ENCODE results near the gene ECM2.

Gene ECM2

DNA sequence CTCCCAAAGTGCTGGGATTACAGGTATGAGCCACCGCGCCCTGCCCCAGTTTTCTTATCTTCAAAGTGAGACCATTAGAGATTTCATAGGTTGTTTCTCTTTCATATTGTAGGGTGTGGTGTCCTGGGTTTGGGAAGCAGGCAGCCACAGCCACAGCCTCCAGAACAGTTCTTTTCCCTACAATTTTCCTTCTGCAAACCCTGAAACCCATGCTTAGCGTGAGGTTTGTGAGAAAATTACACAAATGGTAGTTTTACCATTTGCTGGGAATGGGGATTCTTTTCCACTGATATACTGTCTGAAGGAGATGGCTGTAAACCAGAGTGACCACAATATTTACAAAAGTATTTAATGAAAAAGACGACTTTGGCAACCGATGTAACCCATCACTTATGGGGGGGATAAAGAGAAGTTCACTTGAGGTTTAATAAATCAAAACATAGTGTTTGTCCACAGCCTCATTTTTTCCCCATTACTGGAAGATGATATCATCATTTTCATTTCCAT, 26.7 kb upstream of the ECM2 start:
- Histone ChIP-seq H3K9ac (ENCODE audit: low read depth, low read length) (no peak overlapping the region), H3K27ac (ENCODE audit: low read length) (no peak overlapping the region), H3K27me3 (ENCODE audit: insufficient read depth, low read length, poor library complexity) (no peaks in the 10 kb centered on the region), H2AFZ (ENCODE audit: low read depth, low read length) (no peak overlapping the region), H3K4me1 (ENCODE audit: insufficient read depth, low read length) (no peaks in the 10 kb centered on the region), H3K9me3 (ENCODE audit: insufficient read depth, low read length, severe bottlenecking) (no peaks in the 10 kb centered on the region), H3K4me3 (ENCODE audit: low read depth in 1 of 2, low read length in 2 of 2) (no peak overlapping the region), H3K4me2 (ENCODE audit: insufficient read depth, low read length) (no peak overlapping the region), H4K20me1 (ENCODE audit: insufficient read depth, low read length) (no peaks in the 10 kb centered on the region), H3K79me2 (ENCODE audit: insufficient read depth, low read length) (no peaks in the 10 kb centered on the region), H3K36me3 (ENCODE audit: insufficient read depth, low read length) (no peaks in the 10 kb centered on the region)
- TF ChIP-seq, protein P1, sequence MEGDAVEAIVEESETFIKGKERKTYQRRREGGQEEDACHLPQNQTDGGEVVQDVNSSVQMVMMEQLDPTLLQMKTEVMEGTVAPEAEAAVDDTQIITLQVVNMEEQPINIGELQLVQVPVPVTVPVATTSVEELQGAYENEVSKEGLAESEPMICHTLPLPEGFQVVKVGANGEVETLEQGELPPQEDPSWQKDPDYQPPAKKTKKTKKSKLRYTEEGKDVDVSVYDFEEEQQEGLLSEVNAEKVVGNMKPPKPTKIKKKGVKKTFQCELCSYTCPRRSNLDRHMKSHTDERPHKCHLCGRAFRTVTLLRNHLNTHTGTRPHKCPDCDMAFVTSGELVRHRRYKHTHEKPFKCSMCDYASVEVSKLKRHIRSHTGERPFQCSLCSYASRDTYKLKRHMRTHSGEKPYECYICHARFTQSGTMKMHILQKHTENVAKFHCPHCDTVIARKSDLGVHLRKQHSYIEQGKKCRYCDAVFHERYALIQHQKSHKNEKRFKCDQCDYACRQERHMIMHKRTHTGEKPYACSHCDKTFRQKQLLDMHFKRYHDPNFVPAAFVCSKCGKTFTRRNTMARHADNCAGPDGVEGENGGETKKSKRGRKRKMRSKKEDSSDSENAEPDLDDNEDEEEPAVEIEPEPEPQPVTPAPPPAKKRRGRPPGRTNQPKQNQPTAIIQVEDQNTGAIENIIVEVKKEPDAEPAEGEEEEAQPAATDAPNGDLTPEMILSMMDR (IDR thresholded peaks at IDR 0.05; ENCODE audit: borderline replicate concordance, extremely low read depth, low read length, poor library complexity, severe bottlenecking), result no peak
- no peak for TF ChIP-seq EZH2 (IDR thresholded peaks at IDR 0.05; ENCODE audit: borderline replicate concordance, low read depth, low read length, severe bottlenecking)
- DNase-seq (no peak), ATAC-seq (ENCODE audit: insufficient read depth, low read depth) (no peak)

DNA sequence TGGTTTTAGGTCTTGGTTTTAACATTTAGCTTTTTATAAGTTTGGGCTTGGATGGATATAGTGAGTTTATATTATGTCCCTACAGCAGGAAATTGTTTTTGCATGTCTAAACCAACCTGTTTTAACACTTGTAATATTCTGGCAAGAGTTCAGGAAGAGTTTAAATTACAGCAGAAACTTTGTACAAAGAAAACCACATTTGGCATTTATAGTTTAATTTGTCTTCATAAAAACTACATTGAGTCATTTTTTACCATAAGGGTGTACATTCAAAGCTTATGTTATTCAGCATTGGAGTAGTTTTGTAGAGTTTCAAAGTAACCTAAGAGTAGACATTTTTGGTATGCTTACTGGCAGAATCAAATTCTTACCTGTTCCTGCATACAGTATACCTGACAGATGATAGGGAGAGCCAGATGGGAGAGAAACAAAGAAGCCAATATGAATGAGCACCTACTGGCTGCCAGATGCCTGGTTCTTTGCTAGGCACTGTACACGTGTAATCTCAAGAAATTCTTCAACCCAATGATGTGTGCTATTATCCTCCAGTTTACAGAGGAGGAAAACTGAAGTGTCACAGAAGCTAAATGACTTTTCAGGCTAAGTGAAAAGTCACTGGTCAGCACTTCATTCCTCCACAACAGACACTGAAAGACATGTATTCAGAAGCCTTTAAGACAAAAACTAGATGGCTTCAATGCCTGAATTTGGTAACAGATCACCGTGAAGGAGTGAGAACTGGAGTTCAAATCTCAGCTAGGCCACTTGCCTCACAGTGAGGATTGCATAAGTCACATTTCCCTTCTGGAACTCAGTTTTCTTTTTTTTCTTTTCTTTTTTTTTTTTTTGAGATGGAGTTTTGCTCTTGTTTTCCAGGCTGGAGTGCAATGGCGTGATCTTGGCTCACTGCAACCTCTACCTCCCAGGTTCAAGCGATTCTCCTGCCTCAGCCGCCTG, 25.9 kb upstream of the ECM2 start:
- Histone ChIP-seq H3K9me3 (ENCODE audit: insufficient read depth, low read length, severe bottlenecking) (no peaks in the 10 kb centered on the region), H3K4me2 (ENCODE audit: insufficient read depth, low read length) (no peak overlapping the region), H3K79me2 (ENCODE audit: insufficient read depth, low read length) (no peaks in the 10 kb centered on the region), H3K4me3 (ENCODE audit: low read depth in 1 of 2, low read length in 2 of 2) (no peak overlapping the region), H3K9ac (ENCODE audit: low read depth, low read length) (no peak overlapping the region), H2AFZ (ENCODE audit: low read depth, low read length) (no peak overlapping the region), H3K36me3 (ENCODE audit: insufficient read depth, low read length) (no peaks in the 10 kb centered on the region), H3K27me3 (ENCODE audit: insufficient read depth, low read length, poor library complexity) (no peaks in the 10 kb centered on the region), H3K4me1 (ENCODE audit: insufficient read depth, low read length) (no peaks in the 10 kb centered on the region), H4K20me1 (ENCODE audit: insufficient read depth, low read length) (no peaks in the 10 kb centered on the region), H3K27ac (ENCODE audit: low read length) (no peak overlapping the region)
- DNase-seq, result no peak
- TF ChIP-seq, protein P1 (IDR thresholded peaks at IDR 0.05; ENCODE audit: borderline replicate concordance, extremely low read depth, low read length, poor library complexity, severe bottlenecking), result no peak
- no peak for TF ChIP-seq EZH2 (IDR thresholded peaks at IDR 0.05; ENCODE audit: borderline replicate concordance, low read depth, low read length, severe bottlenecking)
- ATAC-seq (ENCODE audit: insufficient read depth, low read depth), result no peak

DNA sequence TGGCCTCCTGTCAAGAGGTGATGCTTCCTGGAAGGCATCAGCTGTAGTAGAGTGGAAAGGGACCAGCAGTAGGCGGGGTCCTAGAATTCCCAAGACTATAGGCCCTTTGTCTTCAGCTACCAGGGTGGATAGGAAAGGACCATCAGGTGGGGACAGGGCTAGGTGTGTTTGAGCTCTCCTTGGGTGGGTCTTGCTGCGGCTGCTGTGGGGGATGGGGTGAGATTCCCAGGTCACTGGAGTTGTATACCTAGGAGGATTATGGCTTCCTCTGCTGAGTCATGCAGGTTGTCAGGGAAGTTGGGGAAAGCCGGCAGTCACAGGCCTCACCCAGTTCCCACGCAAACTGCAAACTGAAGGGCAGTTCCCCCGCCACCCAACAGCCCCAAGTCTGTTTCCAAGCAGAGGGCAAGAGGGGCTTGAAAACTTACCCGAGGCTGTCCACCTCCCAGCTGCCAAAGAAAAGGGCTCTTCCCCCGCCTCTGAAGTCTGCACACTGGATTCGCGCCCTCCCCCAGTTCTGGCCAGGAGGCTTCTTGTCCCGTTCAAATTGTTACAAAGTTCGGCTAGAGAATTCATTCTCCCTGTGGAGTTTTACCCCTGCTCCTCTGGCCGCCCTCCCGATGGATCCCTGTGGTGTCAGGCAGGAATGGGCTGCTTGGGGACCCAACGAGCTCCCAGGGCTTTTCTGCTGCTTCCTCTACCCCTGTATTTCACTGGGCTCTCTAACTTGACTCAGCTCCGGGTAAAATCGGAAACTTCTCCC, 23.0 kb upstream of the ECM2 start:
- Histone ChIP-seq H3K9ac (ENCODE audit: low read depth, low read length) (no peak overlapping the region), H3K4me3 (ENCODE audit: low read depth in 1 of 2, low read length in 2 of 2) (no peak overlapping the region), H3K36me3 (ENCODE audit: insufficient read depth, low read length) (no peaks in the 10 kb centered on the region), H3K27me3 (ENCODE audit: insufficient read depth, low read length, poor library complexity) (no peaks in the 10 kb centered on the region), H4K20me1 (ENCODE audit: insufficient read depth, low read length) (no peaks in the 10 kb centered on the region), H2AFZ (ENCODE audit: low read depth, low read length) (no peak overlapping the region), H3K4me1 (ENCODE audit: insufficient read depth, low read length) (no peaks in the 10 kb centered on the region), H3K79me2 (ENCODE audit: insufficient read depth, low read length) (no peaks in the 10 kb centered on the region), H3K4me2 (ENCODE audit: insufficient read depth, low read length) (no peak overlapping the region), H3K27ac (ENCODE audit: low read length) (no peak overlapping the region), H3K9me3 (ENCODE audit: insufficient read depth, low read length, severe bottlenecking) (no peaks in the 10 kb centered on the region)
- TF ChIP-seq, protein P1 (IDR thresholded peaks at IDR 0.05; ENCODE audit: borderline replicate concordance, extremely low read depth, low read length, poor library complexity, severe bottlenecking), result no peak
- TF ChIP-seq EZH2 (IDR thresholded peaks at IDR 0.05; ENCODE audit: borderline replicate concordance, low read depth, low read length, severe bottlenecking), result no peak
- DNase-seq (no peak), ATAC-seq (ENCODE audit: insufficient read depth, low read depth) (no peak)
